Fibroblast of gingiva (primary cell): ENCODE data around the gene LRP3.
A peak's percentile ranks its signal among the peaks of the same experiment; 100 is the strongest.
"Not testable (repeated sequence)": the region's sequence is repeated elsewhere in the genome, so short reads cannot be mapped to it uniquely, and the experiment has no call there.

Source experiments
- DNase-seq: peaks from one replicate; pipeline ENCODE4 v3.0.0-alpha.2; 2011; ENCODE audit warnings: low read depth

Gene LRP3

DNA sequence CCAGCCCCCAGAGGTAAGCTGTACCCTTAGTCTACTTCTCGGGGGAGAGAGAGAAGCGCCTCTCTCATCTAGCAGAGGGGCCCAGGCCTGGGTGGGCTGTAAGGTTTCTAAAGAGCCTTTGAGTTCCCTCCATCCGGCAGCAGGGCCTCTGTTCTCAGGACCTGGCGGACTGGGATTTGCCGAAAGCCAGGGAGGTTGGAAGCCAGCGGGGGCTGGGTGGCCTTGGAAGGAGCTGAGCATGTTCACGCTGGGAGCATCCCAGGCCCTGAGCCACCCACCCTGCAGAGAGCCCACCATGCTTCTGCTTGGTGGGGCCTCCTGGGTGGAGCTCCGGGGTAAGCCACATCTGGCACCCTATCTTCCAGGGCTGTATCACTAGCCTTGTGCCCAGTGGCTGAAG, 23.8 kb downstream of the LRP3 start:
- no peak for DNase-seq

GRCh38 chr19:33219261-33219815, 25.2 kb downstream of the LRP3 start:
- DNase-seq, result no peak

GRCh38 chr19:33220115-33220514, 26.0 kb downstream of the LRP3 start:
- DNase-seq, result no peak

- DNase-seq, result no peak
Measured at GRCh38 chr19:33220735-33221134, 26.6 kb downstream of the LRP3 start.

- DNase-seq, result no peak
Measured at GRCh38 chr19:33221638-33222037, 27.5 kb downstream of the LRP3 start.

- DNase-seq, result not testable (repeated sequence)
Measured at GRCh38 chr19:33222255-33222654, 28.1 kb downstream of the LRP3 start.

GRCh38 chr19:33224694-33225457, 30.7 kb downstream of the LRP3 start:
- no peak for DNase-seq

GRCh38 chr19:33225458-33225926, 31.4 kb downstream of the LRP3 start, which contains the start of gene SLC7A10:
TSS of gene SLC7A10 (minus strand) at chr19:33225850. CDS start at chr19:33225703, 147 bp downstream.
- no peak for DNase-seq

DNA sequence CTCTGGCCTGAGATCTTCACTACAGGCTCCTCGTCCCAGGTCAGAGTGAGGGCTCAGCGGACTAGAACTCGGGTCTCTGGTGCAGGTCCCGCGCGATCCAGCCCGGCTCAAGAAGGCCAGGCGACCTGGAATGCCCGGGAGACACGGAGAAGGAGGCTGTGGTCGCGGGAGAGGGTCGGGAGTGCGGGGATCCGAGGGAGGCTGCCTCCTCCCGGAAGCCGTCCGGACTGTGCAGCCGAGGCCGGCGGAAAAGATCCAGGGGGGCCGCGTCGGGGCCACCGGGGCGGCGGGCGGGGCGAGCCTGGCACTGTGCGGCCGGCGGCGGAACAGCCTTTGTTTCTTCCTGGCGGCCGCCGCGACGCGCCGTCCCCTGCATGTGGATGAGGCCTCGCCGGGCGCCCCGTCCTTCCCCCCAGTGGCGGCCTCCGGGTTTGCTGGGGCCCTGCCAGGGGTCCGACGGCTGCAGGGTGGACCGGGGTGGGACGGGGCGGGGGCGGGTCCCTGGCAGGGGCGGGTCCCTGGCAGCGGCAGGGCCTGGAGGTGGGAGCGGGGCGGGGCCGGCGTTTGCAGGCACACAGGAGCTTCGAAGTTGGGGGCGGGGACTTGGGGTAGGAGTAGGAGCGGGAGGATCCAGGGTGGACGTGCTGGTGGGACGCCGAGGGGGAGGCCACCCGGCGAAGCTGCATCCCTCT, 32.6 kb downstream of the LRP3 start:
- DNase-seq, result no peak

GRCh38 chr19:33227242-33227650, 33.1 kb downstream of the LRP3 start:
- DNase-seq, result no peak

- DNase-seq, result no peak
Measured at GRCh38 chr19:33227870-33228599, 33.9 kb downstream of the LRP3 start.

DNA sequence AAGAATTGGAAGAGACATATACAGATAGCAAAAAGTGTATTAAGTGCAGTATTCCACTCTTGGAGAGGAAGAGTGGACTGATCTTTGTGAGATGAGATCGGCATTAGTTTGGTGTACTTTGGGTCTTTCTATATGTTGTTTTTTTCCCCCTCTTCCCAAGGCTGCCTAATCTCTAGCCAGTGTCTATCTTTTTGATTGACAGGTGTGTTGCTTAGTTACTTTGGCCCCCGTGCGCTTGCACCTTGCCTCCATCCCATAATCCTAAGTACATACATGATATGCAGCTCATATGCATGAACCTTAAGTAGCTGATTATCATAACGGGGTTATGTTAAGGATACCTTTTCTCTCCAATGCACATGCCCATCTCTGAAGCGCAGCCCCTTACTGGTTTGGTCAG, 35.8 kb downstream of the LRP3 start:
- no peak for DNase-seq

DNA sequence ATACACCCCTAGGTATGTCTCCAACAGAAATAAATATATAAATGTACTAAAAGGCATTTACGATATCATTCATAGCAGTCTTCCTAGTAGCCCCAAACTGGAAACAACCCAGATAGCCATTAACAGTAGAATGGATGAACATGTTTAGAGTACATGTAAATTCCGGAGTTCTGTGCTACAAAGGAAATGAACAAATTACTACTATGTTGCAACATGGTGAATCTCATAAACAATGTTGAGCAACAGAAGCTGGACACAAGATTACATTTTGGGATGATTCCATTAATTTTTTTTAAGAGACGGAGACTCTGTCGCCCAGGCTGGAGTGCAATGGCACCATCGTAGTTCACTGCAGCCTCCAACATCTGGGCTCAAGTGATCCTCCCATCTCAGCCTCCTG, 37.4 kb downstream of the LRP3 start:
- DNase-seq, result peak; percentile 78

- no peak for DNase-seq
Measured at GRCh38 chr19:33232656-33233055, 38.5 kb downstream of the LRP3 start.

- no peak for DNase-seq
Measured at GRCh38 chr19:33233056-33233873, 39.1 kb downstream of the LRP3 start.

DNA sequence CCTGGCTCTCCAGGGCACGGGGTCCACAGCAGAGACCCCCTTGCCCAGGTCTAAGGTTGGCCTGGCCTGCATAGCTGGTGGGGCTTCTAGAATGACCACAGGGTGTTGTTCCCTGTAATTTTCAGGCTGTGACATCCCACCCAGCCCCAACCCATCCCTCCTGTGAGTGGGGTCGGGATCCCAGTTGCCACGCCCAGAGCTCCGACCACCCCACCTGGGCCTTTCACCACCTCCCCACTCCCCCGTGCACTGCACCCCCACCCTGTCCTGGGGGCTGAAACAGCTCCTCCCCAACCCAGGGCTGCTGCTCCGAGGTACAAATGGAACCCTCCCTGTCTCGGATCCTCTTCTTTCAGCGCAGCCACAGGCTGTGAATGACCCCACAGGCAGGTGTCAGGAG, 40.0 kb downstream of the LRP3 start:
- no peak for DNase-seq

DNA sequence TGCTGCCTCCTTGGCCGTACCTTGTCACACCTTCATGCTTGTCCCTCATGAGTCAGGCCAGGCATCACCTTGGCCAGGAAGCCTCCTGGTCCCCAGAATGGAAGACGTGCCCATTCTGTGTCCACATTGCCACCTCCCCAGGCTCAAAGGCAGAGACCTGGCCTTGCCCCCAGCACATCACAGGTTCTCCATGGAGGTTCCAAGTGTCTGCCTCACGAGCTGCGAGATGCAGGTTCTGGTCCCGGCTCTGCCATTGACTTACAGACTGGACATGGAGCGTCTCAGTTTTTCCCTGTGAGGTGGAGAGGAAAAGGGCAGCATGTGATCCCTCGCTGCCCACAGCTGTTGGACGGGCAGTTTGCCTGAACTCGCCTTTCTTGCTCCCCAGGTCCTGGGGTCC, 40.6 kb downstream of the LRP3 start:
- no peak for DNase-seq

- peak; percentile 34 for DNase-seq
Measured at GRCh38 chr19:33235269-33235995, 41.3 kb downstream of the LRP3 start.

- no peak for DNase-seq
Measured at GRCh38 chr19:33235996-33236350, 41.8 kb downstream of the LRP3 start.

GRCh38 chr19:33236696-33237390, 42.7 kb downstream of the LRP3 start:
- DNase-seq, result no peak
